Natural killer cell (primary cell): ENCODE data around the gene ZNF536. TPM values are rescaled to one million over a fixed set of nuclear protein-coding genes. Genes with fewer than 3 reads are reported as not detected.

Experiments
- ATAC-seq, 3 donors: fragments of 150-1000 bp in 2 of 3; fragments of 200-7000 bp in 1 of 3; cut with Tn5 transposase; 1 replicate in 1 of 3; 2 replicates in 2 of 3; pipeline ENCODE4 v1.10.0; 2021; ENCODE audit warnings: mild to moderate bottlenecking in 2 of 3, moderate library complexity in 2 of 3
- DNase-seq, 2 donors: peaks; one replicate each; pipeline versions ENCODE4 v3.0.0 to v3.0.0-alpha.2; 2013 to 2021; ENCODE audit warnings: mixed read lengths in 1 of 2
- H3K27ac ChIP-seq: one replicate; pipeline ENCODE4 v1.5.1; 2013; ENCODE audit warnings: mild to moderate bottlenecking, low read length
- H3K27me3 ChIP-seq: one replicate; pipeline ENCODE4 v1.6.1; 2013; ENCODE audit warnings: low read length; ENCODE audit not compliant: control insufficient read depth, insufficient read depth
- H3K36me3 ChIP-seq: one replicate; pipeline ENCODE4 v1.6.1; 2013; ENCODE audit warnings: low read length; ENCODE audit not compliant: control insufficient read depth, insufficient read depth
- H3K4me1 ChIP-seq: one replicate; pipeline ENCODE4 v1.6.1; 2013; ENCODE audit warnings: low read length; ENCODE audit not compliant: control insufficient read depth, insufficient read depth
- H3K4me3 ChIP-seq: one replicate; pipeline ENCODE4 v1.5.1; 2013; ENCODE audit warnings: low read length
- H3K9me3 ChIP-seq: one replicate; pipeline ENCODE4 v1.6.1; 2013; ENCODE audit warnings: low read length; ENCODE audit not compliant: control insufficient read depth, insufficient read depth
- H3K27ac Mint-ChIP-seq, 2 donors: one replicate each; pipeline ENCODE4 v1.8.0; 2022; ENCODE audit warnings: mild to moderate bottlenecking in 2 of 2, mixed read lengths in 2 of 2, moderate library complexity in 1 of 2
- H3K27me3 Mint-ChIP-seq, 2 donors: one replicate each; pipeline ENCODE4 v1.8.0; 2022; ENCODE audit warnings: low read depth in 2 of 2, mixed read lengths in 2 of 2
- H3K36me3 Mint-ChIP-seq: one replicate; pipeline ENCODE4 v1.8.0; 2022; ENCODE audit warnings: mixed read lengths
- H3K4me1 Mint-ChIP-seq, 2 donors: one replicate each; pipeline ENCODE4 v1.8.0; 2022; ENCODE audit warnings: mixed read lengths in 2 of 2
- H3K4me3 Mint-ChIP-seq: one replicate; pipeline ENCODE4 v1.8.0; 2022; ENCODE audit warnings: mild to moderate bottlenecking, moderate library complexity, mixed read lengths
- H3K9me3 Mint-ChIP-seq, 2 donors: one replicate each; pipeline ENCODE4 v1.8.0; 2022; ENCODE audit warnings: mixed read lengths in 2 of 2
- CTCF ChIP-seq: fragments of 200-600 bp; IDR thresholded peaks from one replicate; pipeline ENCODE4 v1.8.0; 2022; ENCODE audit warnings: antibody characterized with exemption
- WGBS: methylation state at CpG from one replicate; pipeline ENCODE4 v1.1.7; 2013; ENCODE audit warnings: missing lambda C conversion rate; ENCODE audit not compliant: insufficient coverage; 5-methylcytosine and 5-hydroxymethylcytosine counted together
- intact Hi-C: fragments of 100-400 bp; cut with micrococcal nuclease; formaldehyde crosslinking; loops from one replicate; pipeline ENCODE4 v1.14.2; 2022
- total RNA-seq, 4 donors: library from RNA; stranded (reverse); fragments of 120-200 nt in 1 of 4; gene quantifications; one replicate each; pipeline versions ENCODE4 v1.2.3 to v1.2.4, GENCODE V29; 2013 to 2022

Gene ZNF536
- total RNA-seq, 3 donors from 2014 or later (not counting 1 experiment from before 2014, with no cell fraction given) = not detected

- H3K4me3 Mint-ChIP-seq = no peak overlapping the region
- DNase-seq (no peak), ATAC-seq (no peak)
- H3K4me1 ChIP-seq = peaks cover 9% of the 10 kb centered on the region
- no peaks in the 10 kb centered on the region for H3K9me3 ChIP-seq
- no peaks in the 10 kb centered on the region for H3K36me3 Mint-ChIP-seq
- no peaks in the 10 kb centered on the region for H3K36me3 ChIP-seq
- 82% methylated on average over 3 of the region's 3 CpGs for WGBS
- H3K4me1 Mint-ChIP-seq = peaks cover 18 to 19% of the 10 kb centered on the region in 2 donors
- no peak for TF ChIP-seq CTCF
- intact Hi-C loops = no loop called here
- H3K27me3 Mint-ChIP-seq = peaks cover 10 to 15% of the 10 kb centered on the region in 2 donors
- H3K27me3 ChIP-seq = no peaks in the 10 kb centered on the region
- no peak overlapping the region for H3K27ac Mint-ChIP-seq
- no peaks in the 10 kb centered on the region for H3K9me3 Mint-ChIP-seq
- H3K27ac ChIP-seq = no peak overlapping the region
- H3K4me3 ChIP-seq = no peak overlapping the region
Measured at GRCh38 chr19:30358319-30358718, 13.9 kb upstream of the ZNF536 start.

DNA sequence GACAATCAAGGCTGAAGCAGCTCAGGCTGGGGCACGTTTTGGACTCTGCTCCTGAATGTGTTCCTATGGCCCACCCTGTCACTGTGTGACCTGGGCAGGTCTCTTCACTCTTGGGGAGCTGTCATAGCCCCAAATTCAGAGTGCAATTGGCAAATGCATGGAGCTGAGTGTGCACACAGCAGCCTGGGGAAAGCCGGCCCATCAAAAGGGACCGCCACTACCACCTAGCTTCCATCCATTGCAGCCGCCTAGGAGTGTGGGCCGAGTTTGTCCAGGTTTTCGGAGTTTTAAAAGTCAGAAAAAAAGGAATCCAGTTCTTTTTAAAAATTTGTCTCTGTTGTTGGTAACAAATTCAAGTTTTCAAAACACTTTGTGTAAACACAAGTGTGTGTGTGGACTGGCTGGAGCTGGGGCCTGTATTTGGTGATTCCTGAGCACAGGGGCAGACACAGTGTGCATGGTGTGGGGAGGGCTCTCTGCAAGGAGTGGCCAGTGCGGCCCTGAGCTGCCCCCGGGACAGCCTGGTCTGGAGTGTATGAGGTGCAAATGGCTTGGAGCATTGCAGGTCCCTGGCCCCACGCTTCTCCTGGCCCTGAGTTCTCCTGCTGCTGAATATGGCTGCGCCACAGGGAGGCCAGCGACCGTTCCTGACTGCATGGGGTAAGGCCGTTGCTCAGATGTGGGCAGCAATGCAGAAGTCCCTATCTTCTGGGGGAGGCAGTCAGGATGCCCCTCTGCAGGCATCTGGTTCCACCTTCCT, 13.2 kb upstream of the ZNF536 start:
- no peaks in the 10 kb centered on the region for H3K36me3 ChIP-seq
- H3K4me3 Mint-ChIP-seq = no peak overlapping the region
- 66% methylated on average over 13 of the region's 13 CpGs for WGBS
- H3K27me3 Mint-ChIP-seq = peaks cover 14 to 15% of the 10 kb centered on the region in 2 donors
- H3K27me3 ChIP-seq = no peaks in the 10 kb centered on the region
- H3K9me3 ChIP-seq = no peaks in the 10 kb centered on the region
- H3K4me3 ChIP-seq = no peak overlapping the region
- DNase-seq = no peak
- no peak overlapping the region for H3K27ac Mint-ChIP-seq
- peaks cover 18 to 19% of the 10 kb centered on the region in 2 donors for H3K4me1 Mint-ChIP-seq
- H3K27ac ChIP-seq = no peak overlapping the region
- peaks cover 9% of the 10 kb centered on the region for H3K4me1 ChIP-seq
- intact Hi-C loops = no loop called here
- H3K36me3 Mint-ChIP-seq = no peaks in the 10 kb centered on the region
- H3K9me3 Mint-ChIP-seq = no peaks in the 10 kb centered on the region
- TF ChIP-seq CTCF = no peak
- no peak for ATAC-seq

GRCh38 chr19:30359936-30360335, 12.2 kb upstream of the ZNF536 start:
- no peak for DNase-seq
- ATAC-seq = no peak
- H3K27ac Mint-ChIP-seq = no peak overlapping the region
- H3K27ac ChIP-seq = no peak overlapping the region
- no peaks in the 10 kb centered on the region for H3K9me3 Mint-ChIP-seq
- WGBS = 70% methylated on average over 8 of the region's 9 CpGs
- TF ChIP-seq CTCF = no peak
- no peaks in the 10 kb centered on the region for H3K27me3 ChIP-seq
- H3K9me3 ChIP-seq = no peaks in the 10 kb centered on the region
- H3K36me3 Mint-ChIP-seq = no peaks in the 10 kb centered on the region
- no peak overlapping the region for H3K4me3 Mint-ChIP-seq
- H3K4me3 ChIP-seq = no peak overlapping the region
- H3K27me3 Mint-ChIP-seq = peaks cover 14 to 15% of the 10 kb centered on the region in 2 donors
- peaks cover 18 to 19% of the 10 kb centered on the region in 2 donors for H3K4me1 Mint-ChIP-seq
- peaks cover 9% of the 10 kb centered on the region for H3K4me1 ChIP-seq
- intact Hi-C loops = no loop called here
- no peaks in the 10 kb centered on the region for H3K36me3 ChIP-seq
